ENCODE measurements around the gene GNL3L. TPM values are rescaled to one million over a fixed set of nuclear protein-coding genes. Genes with fewer than 3 reads are reported as not detected.
A peak's percentile ranks its signal among the peaks of the same experiment; 100 is the strongest.

The GNL3L gene
- total and polyA plus RNA-seq, 2 donors (not counting 1 experiment from before 2014, with no cell fraction given), result 14.5 to 47.2 TPM

- Mint-ChIP-seq H3K27me3 (peaks cover 37% of the 10 kb centered on the region), H3K27ac (no peak within 1 kb of the TSS), H3K4me3 (peak within 1 kb of the TSS; percentile 76), H3K4me1 (peaks cover 3% of the 10 kb centered on the region), H3K9me3 (ENCODE audit: insufficient read depth) (no peaks in the 10 kb centered on the region)
- H2AFZ ChIP-seq (ENCODE audit: insufficient read depth, low read depth, low read length, poor library complexity, severe bottlenecking), result peak within 1 kb of the TSS; percentile 72
- no peak within 1 kb of the TSS for H3K27ac ChIP-seq (ENCODE audit: low read length in 2 of 2)
- peak within 1 kb of the TSS; percentile 57 for H3K9ac ChIP-seq (ENCODE audit: low read length)
- peak; percentile 56 for DNase-seq
- H3K36me3 ChIP-seq (replicated peaks in 1 of 2; ENCODE audit: control extremely low read depth in 1 of 2, control insufficient read depth in 1 of 2, extremely low read depth in 1 of 2, insufficient read depth in 2 of 2, low read length in 1 of 2), result no peaks in the 10 kb centered on the region
- no peaks in the 10 kb centered on the region for H4K20me1 ChIP-seq (ENCODE audit: control insufficient read depth, insufficient read depth, low read length, poor library complexity, severe bottlenecking)
- ATAC-seq (ENCODE audit: low read depth), result peak; percentile 54
- H3K27me3 ChIP-seq (replicated peaks in 1 of 4; ENCODE audit: control extremely low read depth in 1 of 4, control insufficient read depth in 3 of 4, insufficient read depth in 4 of 4, low read length in 3 of 4), result peaks cover 0 to 18% (median 4%) of the 10 kb centered on the region in 4 experiments
- H3K9me3 ChIP-seq (ENCODE audit: control extremely low read depth in 1 of 3, control insufficient read depth in 2 of 3, insufficient read depth in 1 of 3, low read length in 2 of 3), result no peaks in the 10 kb centered on the region
- intact Hi-C loops (cut with micrococcal nuclease), result no loop called here
- H3K79me2 ChIP-seq (ENCODE audit: control insufficient read depth, insufficient read depth, low read length), result no peaks in the 10 kb centered on the region
- ChIA-PET CTCF (no interaction called here), POLR2A (no interaction called here)
- H3K4me1 ChIP-seq (ENCODE audit: control insufficient read depth in 2 of 2, insufficient read depth in 2 of 2, low read length in 2 of 2), result peaks cover 3% of the 10 kb centered on the region in 2 donors
- peak within 1 kb of the TSS in 4 of 5 experiments; percentile 32 to 58 (median 49) for H3K4me3 ChIP-seq (ENCODE audit: control extremely low read depth in 1 of 5, extremely low read depth in 1 of 5, insufficient read depth in 1 of 5, low read depth in 2 of 5, low read length in 4 of 5)
- H3K4me2 ChIP-seq (replicated peaks; ENCODE audit: low read depth, low read length, poor library complexity, severe bottlenecking), result peak within 1 kb of the TSS; percentile 80
- WGBS (ENCODE audit: insufficient coverage), result 3% methylated on average over 26 of the region's 51 CpGs
- TF ChIP-seq CTCF (IDR thresholded peaks at IDR 0.05) (no peak), EZH2 (IDR thresholded peaks at IDR 0.05; ENCODE audit: borderline replicate concordance, insufficient read depth, low read depth, low read length, poor library complexity, severe bottlenecking) (no peak)
Observed at GRCh38 chrX:54495814-54496516, 34.1 kb upstream of the GNL3L start, which contains the start of gene FGD1. FGD1 (minus strand) TSS chrX:54496234; CDS start chrX:54495432, 802 bp downstream.

GRCh38 chrX:54496517-54496852, 33.5 kb upstream of the GNL3L start:
- Mint-ChIP-seq H3K4me3 (peak overlapping the region; percentile 73), H3K27ac (no peak overlapping the region)

More at GRCh38 chrX:54496517-54496852, 33.5 kb upstream of the GNL3L start:
- no peaks in the 10 kb centered on the region for H3K9me3 Mint-ChIP-seq (ENCODE audit: insufficient read depth)
- H3K4me3 ChIP-seq (ENCODE audit: control extremely low read depth in 1 of 5, extremely low read depth in 1 of 5, insufficient read depth in 1 of 5, low read depth in 2 of 5, low read length in 4 of 5), result no peak overlapping the region
- POLR2A ChIA-PET, result no interaction called here
- intact Hi-C loops (cut with micrococcal nuclease), result no loop called here
- peaks cover 0 to 18% (median 4%) of the 10 kb centered on the region in 4 experiments for H3K27me3 ChIP-seq (replicated peaks in 1 of 4; ENCODE audit: control extremely low read depth in 1 of 4, control insufficient read depth in 3 of 4, insufficient read depth in 4 of 4, low read length in 3 of 4)
- H3K9me3 ChIP-seq (ENCODE audit: control extremely low read depth in 1 of 3, control insufficient read depth in 2 of 3, insufficient read depth in 1 of 3, low read length in 2 of 3), result no peaks in the 10 kb centered on the region
- TF ChIP-seq EZH2 (IDR thresholded peaks at IDR 0.05; ENCODE audit: borderline replicate concordance, insufficient read depth, low read depth, low read length, poor library complexity, severe bottlenecking) (no peak), CTCF (IDR thresholded peaks at IDR 0.05) (no peak)
- H2AFZ ChIP-seq (ENCODE audit: insufficient read depth, low read depth, low read length, poor library complexity, severe bottlenecking), result peak overlapping the region; percentile 72
- peak overlapping the region; percentile 57 for H3K9ac ChIP-seq (ENCODE audit: low read length)
- WGBS (ENCODE audit: insufficient coverage), result 92% methylated on average over 4 of the region's 5 CpGs
- no peak overlapping the region for H3K27ac ChIP-seq (ENCODE audit: low read length in 2 of 2)
- peaks cover 3% of the 10 kb centered on the region in 2 donors for H3K4me1 ChIP-seq (ENCODE audit: control insufficient read depth in 2 of 2, insufficient read depth in 2 of 2, low read length in 2 of 2)
- no peaks in the 10 kb centered on the region for H4K20me1 ChIP-seq (ENCODE audit: control insufficient read depth, insufficient read depth, low read length, poor library complexity, severe bottlenecking)
- H3K27me3 Mint-ChIP-seq, result peaks cover 37% of the 10 kb centered on the region
- H3K79me2 ChIP-seq (ENCODE audit: control insufficient read depth, insufficient read depth, low read length), result no peaks in the 10 kb centered on the region
- peak overlapping the region; percentile 80 for H3K4me2 ChIP-seq (replicated peaks; ENCODE audit: low read depth, low read length, poor library complexity, severe bottlenecking)
- ATAC-seq (ENCODE audit: low read depth), result no peak
- no peak for DNase-seq
- peaks cover 3% of the 10 kb centered on the region for H3K4me1 Mint-ChIP-seq
- no peaks in the 10 kb centered on the region for H3K36me3 ChIP-seq (replicated peaks in 1 of 2; ENCODE audit: control extremely low read depth in 1 of 2, control insufficient read depth in 1 of 2, extremely low read depth in 1 of 2, insufficient read depth in 2 of 2, low read length in 1 of 2)
- CTCF ChIA-PET, result interaction anchor here (1.1 kb wide), 1 partner anchor 290 kb away, joined by 3 read pairs; no protein-coding TSS in a partner anchor

Measured in B cell (primary cell).